AG04449 (cell line): Measurements from ENCODE around the gene IQCE.

ENCODE experiments used
- CTCF ChIA-PET: fragments of 350-600 bp; formaldehyde crosslinking; extraction: SDS; loops from one replicate; lab custom pipeline; 2021; ENCODE audit warnings: antibody characterized with exemption; lab: Yijun Ruan, JAX
- POLR2A ChIA-PET: fragments of 400-600, 350-600 bp; formaldehyde crosslinking; extraction: SDS; loops from one replicate; lab custom pipeline; 2020; ENCODE audit warnings: antibody characterized with exemption, inconsistent platforms; lab: Yijun Ruan, JAX
- DNase-seq: peaks from one replicate; pipeline ENCODE4 v3.0.0-alpha.2; 2010; ENCODE audit warnings: low read depth, low spot score
- H3K4me3 ChIP-seq: 2 replicates; pipeline ENCODE4 v1.5.1; 2011; ENCODE audit warnings: low read depth, mild to moderate bottlenecking, control low read depth, low read length
- TF ChIP-seq, protein P1 (sequence below): IDR thresholded peaks from one replicate; pipeline ENCODE4 v1.5.1; 2011; ENCODE audit warnings: mild to moderate bottlenecking, moderate library complexity, low read length, control low read depth, inconsistent platforms; ENCODE audit not compliant: insufficient read depth; ENCODE audit errors: missing control alignments

Gene IQCE

GRCh38 chr7:2566890-2567678 lies 8.3 kb downstream of the IQCE start:
- TF ChIP-seq, protein P1, sequence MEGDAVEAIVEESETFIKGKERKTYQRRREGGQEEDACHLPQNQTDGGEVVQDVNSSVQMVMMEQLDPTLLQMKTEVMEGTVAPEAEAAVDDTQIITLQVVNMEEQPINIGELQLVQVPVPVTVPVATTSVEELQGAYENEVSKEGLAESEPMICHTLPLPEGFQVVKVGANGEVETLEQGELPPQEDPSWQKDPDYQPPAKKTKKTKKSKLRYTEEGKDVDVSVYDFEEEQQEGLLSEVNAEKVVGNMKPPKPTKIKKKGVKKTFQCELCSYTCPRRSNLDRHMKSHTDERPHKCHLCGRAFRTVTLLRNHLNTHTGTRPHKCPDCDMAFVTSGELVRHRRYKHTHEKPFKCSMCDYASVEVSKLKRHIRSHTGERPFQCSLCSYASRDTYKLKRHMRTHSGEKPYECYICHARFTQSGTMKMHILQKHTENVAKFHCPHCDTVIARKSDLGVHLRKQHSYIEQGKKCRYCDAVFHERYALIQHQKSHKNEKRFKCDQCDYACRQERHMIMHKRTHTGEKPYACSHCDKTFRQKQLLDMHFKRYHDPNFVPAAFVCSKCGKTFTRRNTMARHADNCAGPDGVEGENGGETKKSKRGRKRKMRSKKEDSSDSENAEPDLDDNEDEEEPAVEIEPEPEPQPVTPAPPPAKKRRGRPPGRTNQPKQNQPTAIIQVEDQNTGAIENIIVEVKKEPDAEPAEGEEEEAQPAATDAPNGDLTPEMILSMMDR, result no peak
- peak; percentile 36 for DNase-seq
- POLR2A ChIA-PET, result interaction anchor here (0.8 kb wide), 1 partner anchor 50 kb away, joined by 4 read pairs; no protein-coding TSS in a partner anchor
- peak overlapping the region; percentile 55 for H3K4me3 ChIP-seq
- CTCF ChIA-PET, result interaction anchor here (0.8 to 3.9 kb wide), 30 partner anchors 8 to 430 kb away, joined by 3 to 68 read pairs (median 4); partner anchors contain the start of genes AMZ1 and IQCE

DNA sequence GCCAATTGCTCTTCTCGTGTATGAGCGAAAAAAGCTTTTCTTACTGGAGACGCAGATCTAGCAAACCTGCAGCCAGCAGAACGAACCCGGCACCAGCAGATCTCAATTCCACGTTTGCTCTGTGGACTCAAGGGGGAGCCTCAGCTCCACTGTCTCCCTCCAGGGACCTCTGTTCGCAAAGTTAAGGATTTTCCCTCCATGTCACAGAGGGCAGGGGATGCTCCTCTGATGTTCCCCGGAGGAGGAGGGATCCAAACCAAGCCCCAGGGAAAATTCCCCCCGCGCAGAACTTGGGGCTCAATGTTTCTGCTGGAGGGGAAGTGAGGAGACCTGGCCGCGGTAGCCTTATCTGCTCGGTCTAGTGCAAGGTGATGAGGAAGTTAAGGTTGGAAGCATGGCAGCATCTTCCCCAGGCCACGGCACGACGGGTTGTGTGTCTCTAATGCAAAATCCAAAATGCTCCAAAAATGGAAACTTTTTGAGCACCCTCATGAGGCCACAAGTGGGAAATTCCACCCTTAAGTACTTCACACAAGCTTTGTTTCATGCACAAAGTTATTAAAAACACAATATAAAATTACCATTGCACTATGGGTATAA lies 9.0 kb downstream of the IQCE start:
- H3K4me3 ChIP-seq, result no peak overlapping the region
- POLR2A ChIA-PET, result interaction anchor here (0.8 kb wide), 1 partner anchor 50 kb away, joined by 4 read pairs; no protein-coding TSS in a partner anchor
- TF ChIP-seq, protein P1, result peak; percentile 77
- DNase-seq, result no peak
- CTCF ChIA-PET, result interaction anchor here (0.8 to 3.9 kb wide), 30 partner anchors 8 to 430 kb away, joined by 3 to 68 read pairs (median 4); partner anchors contain the start of gene IQCE

DNA sequence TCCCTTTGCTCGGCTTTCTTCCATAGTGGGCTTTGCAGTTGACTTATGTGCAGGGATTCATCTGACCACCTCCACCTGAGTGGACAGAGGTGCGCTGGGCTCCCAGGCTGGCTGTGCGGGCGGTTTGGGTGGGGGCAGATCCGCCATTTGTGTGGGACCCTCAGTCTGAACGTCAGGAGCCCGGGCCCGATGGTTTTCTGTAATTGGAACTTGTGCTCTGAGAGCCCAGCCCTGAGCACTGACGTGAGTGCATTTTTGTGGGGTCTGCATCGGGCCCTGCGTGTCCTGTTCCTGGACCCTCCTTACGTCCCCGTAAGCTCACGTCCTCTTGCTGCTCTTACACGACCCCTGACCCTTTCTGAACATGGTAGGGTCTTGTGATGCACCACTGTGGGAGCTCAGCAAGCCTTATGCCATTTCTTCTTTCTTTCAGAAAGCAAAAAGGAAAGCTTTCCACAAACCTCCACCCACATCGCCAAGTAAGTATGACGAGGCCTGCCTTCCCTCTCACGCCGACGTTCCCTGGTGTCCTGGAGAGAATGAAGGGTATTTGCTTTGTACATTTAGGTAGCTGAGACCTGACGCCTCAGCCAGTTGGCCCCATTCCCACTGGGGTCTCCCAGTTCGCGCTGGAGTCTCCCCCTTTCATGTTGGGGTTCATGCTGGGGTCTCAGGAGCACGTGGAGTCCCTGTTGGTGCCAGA lies 9.9 kb downstream of the IQCE start:
- CTCF ChIA-PET, result interaction anchor here (0.6 to 3.9 kb wide), 10 partner anchors 17 to 142 kb away, joined by 3 to 68 read pairs (median 4); no protein-coding TSS in a partner anchor
- DNase-seq, result no peak
- no peak overlapping the region for H3K4me3 ChIP-seq
- POLR2A ChIA-PET, result no interaction called here
- TF ChIP-seq, protein P1, result no peak

- ChIA-PET CTCF (interaction anchor here (2.5 to 3.9 kb wide), 2 partner anchors 118 to 141 kb away, joined by 16 to 21 read pairs; no protein-coding TSS in a partner anchor), POLR2A (no interaction called here)
Observed at GRCh38 chr7:2569421-2569820, 10.6 kb downstream of the IQCE start.

DNA sequence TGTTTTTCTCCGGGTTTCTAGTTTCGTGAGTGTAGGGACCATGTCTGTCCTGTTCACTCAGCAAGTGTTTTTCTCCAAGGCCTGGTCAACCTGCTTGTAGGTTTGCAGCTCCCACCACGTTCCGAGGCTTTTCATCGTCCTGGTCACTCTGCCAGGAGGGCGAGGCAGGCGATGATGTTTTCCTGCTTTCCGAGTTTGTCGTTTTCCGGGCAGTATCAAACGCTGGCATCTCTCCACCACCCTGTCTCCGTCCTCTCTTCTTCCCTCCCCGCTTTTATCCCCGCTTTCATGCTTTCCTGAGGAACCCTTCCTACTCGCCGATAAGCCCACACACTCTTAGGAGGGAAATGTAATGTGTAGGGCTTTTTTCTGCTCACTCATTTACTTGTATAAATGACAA lies 11.2 kb downstream of the IQCE start:
- TF ChIP-seq, protein P1, result no peak
- H3K4me3 ChIP-seq, result no peak overlapping the region
- DNase-seq, result no peak
- CTCF ChIA-PET, result no interaction called here
- POLR2A ChIA-PET, result no interaction called here

More at GRCh38 chr7:2569421-2569820, 10.6 kb downstream of the IQCE start:
- TF ChIP-seq, protein P1, result no peak
- no peak for DNase-seq
- H3K4me3 ChIP-seq, result no peak overlapping the region
